ENCODE measurements around the gene SRPK3. TPM values are rescaled to one million over a fixed set of nuclear protein-coding genes. Genes with fewer than 3 reads are reported as not detected.

SRPK3 gene
- polyA plus RNA-seq, 1 donor (not counting 4 experiments of a cell fraction or from before 2014, with no cell fraction given): 0.10 TPM

DNA sequence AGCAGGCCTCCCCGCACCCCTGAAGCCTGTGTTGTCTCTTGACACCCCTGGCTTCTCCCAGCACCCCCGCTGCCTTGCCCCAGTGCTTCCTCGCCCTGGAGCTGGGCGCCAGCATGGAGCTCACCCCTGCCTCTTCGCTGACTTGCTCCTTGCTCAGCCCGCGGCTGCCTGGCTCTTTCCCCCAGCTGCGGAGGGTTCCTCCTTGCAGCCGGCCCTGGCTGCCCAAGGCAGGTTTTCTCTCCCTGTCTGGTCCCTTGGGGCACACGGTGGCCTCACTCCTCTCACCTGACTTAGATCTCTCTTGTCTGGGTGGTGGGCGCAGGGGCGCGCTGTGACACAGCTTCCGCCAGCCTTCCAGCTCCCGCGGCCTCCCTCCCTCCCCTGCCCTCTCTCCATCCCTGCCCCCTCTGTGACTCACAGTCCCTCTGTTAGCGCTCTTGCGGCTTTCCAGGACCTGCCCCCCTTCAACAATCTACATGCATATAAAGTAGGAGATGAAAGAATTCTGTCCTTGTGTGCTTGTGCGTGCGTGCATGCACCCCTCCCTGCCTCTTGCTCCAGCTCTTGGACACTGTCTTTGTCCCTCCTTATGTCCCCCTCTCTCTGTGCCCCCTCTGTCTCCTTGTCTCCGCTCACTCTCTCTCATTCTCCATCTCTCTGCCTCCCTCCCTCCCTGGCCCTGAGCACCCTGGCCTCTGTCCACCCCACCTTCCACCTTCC is 14.6 kb upstream of the SRPK3 start:
- no peak for TF ChIP-seq EZH2 (IDR thresholded peaks at IDR 0.05; ENCODE audit: low read length)
- TF ChIP-seq, protein P1, sequence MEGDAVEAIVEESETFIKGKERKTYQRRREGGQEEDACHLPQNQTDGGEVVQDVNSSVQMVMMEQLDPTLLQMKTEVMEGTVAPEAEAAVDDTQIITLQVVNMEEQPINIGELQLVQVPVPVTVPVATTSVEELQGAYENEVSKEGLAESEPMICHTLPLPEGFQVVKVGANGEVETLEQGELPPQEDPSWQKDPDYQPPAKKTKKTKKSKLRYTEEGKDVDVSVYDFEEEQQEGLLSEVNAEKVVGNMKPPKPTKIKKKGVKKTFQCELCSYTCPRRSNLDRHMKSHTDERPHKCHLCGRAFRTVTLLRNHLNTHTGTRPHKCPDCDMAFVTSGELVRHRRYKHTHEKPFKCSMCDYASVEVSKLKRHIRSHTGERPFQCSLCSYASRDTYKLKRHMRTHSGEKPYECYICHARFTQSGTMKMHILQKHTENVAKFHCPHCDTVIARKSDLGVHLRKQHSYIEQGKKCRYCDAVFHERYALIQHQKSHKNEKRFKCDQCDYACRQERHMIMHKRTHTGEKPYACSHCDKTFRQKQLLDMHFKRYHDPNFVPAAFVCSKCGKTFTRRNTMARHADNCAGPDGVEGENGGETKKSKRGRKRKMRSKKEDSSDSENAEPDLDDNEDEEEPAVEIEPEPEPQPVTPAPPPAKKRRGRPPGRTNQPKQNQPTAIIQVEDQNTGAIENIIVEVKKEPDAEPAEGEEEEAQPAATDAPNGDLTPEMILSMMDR (optimal IDR thresholded peaks at IDR 0.05 in 1 of 3, IDR thresholded peaks at IDR 0.05 in 1 of 3, conservative IDR thresholded peaks at IDR 0.05 in 1 of 3; ENCODE audit: extremely low read depth in 1 of 3, insufficient read depth in 2 of 3, low read length in 3 of 3): no peak
- peaks cover 2% of the 10 kb centered on the region for H3K79me2 ChIP-seq (ENCODE audit: control insufficient read depth, insufficient read depth, low read length)
- H3K9me3 ChIP-seq (ENCODE audit: control insufficient read depth, low read depth, low read length): peaks cover 4% of the 10 kb centered on the region
- H3K9me1 ChIP-seq (ENCODE audit: control insufficient read depth, extremely low read depth, insufficient read depth, low read length): no peaks in the 10 kb centered on the region
- peak overlapping the region; percentile 33 for H3K9ac ChIP-seq (ENCODE audit: control insufficient read depth, extremely low read depth, insufficient read depth, low read length)
- FAIRE-seq: no peak
- dilution Hi-C loops (cut with MboI; ENCODE audit: extremely low pct_ligation_motif_present, low sequenced_read_pairs): no loop called here
- peaks cover 13% of the 10 kb centered on the region for H3K4me1 ChIP-seq (ENCODE audit: control insufficient read depth, extremely low read depth, insufficient read depth, low read length)
- peak overlapping the region; percentile 40 for H2AFZ ChIP-seq (ENCODE audit: control insufficient read depth, low read length)
- H3K27me3 ChIP-seq (ENCODE audit: control insufficient read depth, extremely low read depth, insufficient read depth, low read length): no peaks in the 10 kb centered on the region
- H3K4me2 ChIP-seq (ENCODE audit: control insufficient read depth, extremely low read depth, insufficient read depth, low read depth, low read length): peak overlapping the region; percentile 41
- H3K27ac ChIP-seq (ENCODE audit: control insufficient read depth, insufficient read depth, low read length): peak overlapping the region; percentile 26
- no peaks in the 10 kb centered on the region for H4K20me1 ChIP-seq (ENCODE audit: control insufficient read depth, extremely low read depth, insufficient read depth, low read length)
- DNase-seq (ENCODE audit: low read depth, low spot score): no peak
- H3K36me3 ChIP-seq (ENCODE audit: control insufficient read depth in 2 of 2, extremely low read depth in 1 of 2, insufficient read depth in 2 of 2, low read length in 2 of 2): peaks cover 0 to 2% of the 10 kb centered on the region in 2 experiments
- H3K4me3 ChIP-seq (ENCODE audit: control insufficient read depth in 2 of 3, extremely low read depth in 1 of 3, insufficient read depth in 2 of 3, low read depth in 1 of 3, low read length in 3 of 3): peak overlapping the region in 1 of 3 experiments; percentile 2

DNA sequence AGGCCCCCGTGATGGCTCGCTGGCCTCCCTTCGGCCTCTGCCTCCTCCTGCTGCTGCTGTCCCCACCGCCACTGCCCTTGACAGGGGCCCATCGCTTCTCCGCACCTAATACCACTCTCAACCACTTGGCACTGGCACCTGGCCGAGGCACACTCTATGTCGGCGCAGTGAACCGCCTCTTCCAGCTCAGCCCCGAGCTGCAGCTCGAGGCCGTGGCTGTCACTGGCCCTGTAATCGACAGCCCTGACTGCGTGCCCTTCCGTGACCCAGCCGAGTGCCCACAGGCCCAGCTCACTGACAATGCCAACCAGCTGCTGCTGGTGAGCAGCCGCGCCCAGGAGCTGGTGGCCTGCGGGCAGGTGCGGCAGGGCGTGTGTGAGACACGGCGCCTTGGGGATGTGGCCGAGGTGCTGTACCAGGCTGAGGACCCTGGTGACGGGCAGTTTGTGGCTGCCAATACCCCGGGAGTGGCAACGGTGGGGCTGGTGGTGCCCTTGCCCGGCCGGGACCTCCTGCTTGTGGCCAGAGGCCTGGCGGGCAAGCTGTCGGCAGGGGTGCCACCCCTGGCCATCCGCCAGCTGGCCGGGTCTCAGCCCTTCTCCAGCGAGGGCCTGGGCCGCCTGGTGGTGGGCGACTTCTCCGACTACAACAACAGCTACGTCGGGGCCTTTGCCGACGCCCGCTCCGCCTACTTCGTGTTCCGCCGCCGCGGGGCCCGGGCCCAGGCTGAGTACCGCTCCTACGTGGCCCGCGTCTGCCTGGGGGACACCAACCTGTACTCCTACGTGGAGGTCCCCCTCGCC is 13.8 kb upstream of the SRPK3 start:
- Histone ChIP-seq H3K27me3 (ENCODE audit: control insufficient read depth, extremely low read depth, insufficient read depth, low read length) (no peaks in the 10 kb centered on the region), H3K9ac (ENCODE audit: control insufficient read depth, extremely low read depth, insufficient read depth, low read length) (no peak overlapping the region), H3K36me3 (ENCODE audit: control insufficient read depth in 2 of 2, extremely low read depth in 1 of 2, insufficient read depth in 2 of 2, low read length in 2 of 2) (peaks cover 0 to 2% of the 10 kb centered on the region in 2 experiments), H3K4me3 (ENCODE audit: control insufficient read depth in 2 of 3, extremely low read depth in 1 of 3, insufficient read depth in 2 of 3, low read depth in 1 of 3, low read length in 3 of 3) (no peak overlapping the region), H2AFZ (ENCODE audit: control insufficient read depth, low read length) (no peak overlapping the region), H3K79me2 (ENCODE audit: control insufficient read depth, insufficient read depth, low read length) (peaks cover 2% of the 10 kb centered on the region), H3K4me1 (ENCODE audit: control insufficient read depth, extremely low read depth, insufficient read depth, low read length) (peaks cover 13% of the 10 kb centered on the region), H3K27ac (ENCODE audit: control insufficient read depth, insufficient read depth, low read length) (no peak overlapping the region), H3K4me2 (ENCODE audit: control insufficient read depth, extremely low read depth, insufficient read depth, low read depth, low read length) (no peak overlapping the region), H3K9me1 (ENCODE audit: control insufficient read depth, extremely low read depth, insufficient read depth, low read length) (no peaks in the 10 kb centered on the region), H4K20me1 (ENCODE audit: control insufficient read depth, extremely low read depth, insufficient read depth, low read length) (no peaks in the 10 kb centered on the region), H3K9me3 (ENCODE audit: control insufficient read depth, low read depth, low read length) (peaks cover 4% of the 10 kb centered on the region)
- DNase-seq (ENCODE audit: low read depth, low spot score) (no peak), FAIRE-seq (no peak)
- dilution Hi-C loops (cut with MboI; ENCODE audit: extremely low pct_ligation_motif_present, low sequenced_read_pairs): no loop called here
- TF ChIP-seq EZH2 (IDR thresholded peaks at IDR 0.05; ENCODE audit: low read length): no peak
- TF ChIP-seq, protein P1 (optimal IDR thresholded peaks at IDR 0.05 in 1 of 3, IDR thresholded peaks at IDR 0.05 in 1 of 3, conservative IDR thresholded peaks at IDR 0.05 in 1 of 3; ENCODE audit: extremely low read depth in 1 of 3, insufficient read depth in 2 of 3, low read length in 3 of 3): no peak

All from keratinocyte (primary cell).